Erythroblast (primary cell): ENCODE results near the gene PDE4DIP.
"Not testable (repeated sequence)": the region's sequence is repeated elsewhere in the genome, so short reads cannot be mapped to it uniquely, and the experiment has no call there.

Experiments
- GATA1 ChIP-seq: IDR thresholded peaks from 2 replicates; pipeline ENCODE4 v1.6.1; 2011; ENCODE audit warnings: low read depth, mild to moderate bottlenecking, control low read depth, low read length, moderate library complexity
- POLR2A ChIP-seq: IDR thresholded peaks from 2 replicates; pipeline ENCODE4 v1.6.1; 2011; ENCODE audit warnings: mild to moderate bottlenecking, low read length

GRCh38 chr1:148967580-148967979, 123.4 kb downstream of the PDE4DIP start:
- not testable (repeated sequence) for TF ChIP-seq POLR2A, GATA1
